ENCODE measurements around the gene VPS72. TPM values are rescaled to one million over a fixed set of nuclear protein-coding genes. Genes with fewer than 3 reads are reported as not detected.

VPS72 gene
- total and polyA plus RNA-seq, 2 of the 13 experiments (the other 11 are each of a cell fraction or from before 2014, with no cell fraction given): 33.7 to 34.5 TPM

DNA sequence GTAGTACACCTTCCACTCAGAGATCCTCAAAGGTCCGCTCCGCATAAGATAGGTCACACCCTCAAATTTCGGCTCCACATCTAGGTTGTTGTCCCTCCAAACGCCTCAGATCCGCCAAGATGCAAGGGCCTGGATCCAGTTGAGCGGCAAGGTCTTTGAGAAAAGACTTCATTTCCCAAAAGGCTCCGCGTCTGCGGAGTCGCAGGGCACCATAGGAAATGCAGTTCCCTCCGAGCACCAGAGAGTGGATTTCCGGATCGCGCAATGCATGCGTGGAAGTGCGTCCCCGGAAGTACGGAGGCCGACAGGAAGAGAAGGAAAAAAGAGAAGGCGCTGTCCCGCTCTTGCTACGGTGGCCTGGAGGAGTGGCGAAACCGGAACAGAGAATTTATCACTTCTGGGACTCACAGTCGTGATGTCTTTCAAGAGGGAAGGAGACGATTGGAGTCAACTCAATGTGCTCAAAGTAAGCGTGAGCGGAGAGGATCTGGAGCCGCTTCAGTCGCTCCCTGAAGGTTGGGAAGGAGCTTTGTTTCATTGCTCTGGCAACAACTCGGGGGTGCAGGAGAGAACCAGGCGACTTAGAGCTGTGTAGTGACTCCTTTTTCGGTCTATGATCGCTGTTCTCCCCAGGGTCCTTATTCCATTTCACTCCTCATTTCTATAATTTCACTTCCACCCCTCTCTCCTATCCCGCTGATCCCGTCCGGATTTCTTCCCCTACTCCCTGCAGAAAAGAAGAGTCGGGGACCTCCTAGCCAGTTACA lies 24.1 kb downstream of the VPS72 start, which contains the start of the genes LYSMD1 and SCNM1 (continued):
- TF ChIP-seq, protein P1, sequence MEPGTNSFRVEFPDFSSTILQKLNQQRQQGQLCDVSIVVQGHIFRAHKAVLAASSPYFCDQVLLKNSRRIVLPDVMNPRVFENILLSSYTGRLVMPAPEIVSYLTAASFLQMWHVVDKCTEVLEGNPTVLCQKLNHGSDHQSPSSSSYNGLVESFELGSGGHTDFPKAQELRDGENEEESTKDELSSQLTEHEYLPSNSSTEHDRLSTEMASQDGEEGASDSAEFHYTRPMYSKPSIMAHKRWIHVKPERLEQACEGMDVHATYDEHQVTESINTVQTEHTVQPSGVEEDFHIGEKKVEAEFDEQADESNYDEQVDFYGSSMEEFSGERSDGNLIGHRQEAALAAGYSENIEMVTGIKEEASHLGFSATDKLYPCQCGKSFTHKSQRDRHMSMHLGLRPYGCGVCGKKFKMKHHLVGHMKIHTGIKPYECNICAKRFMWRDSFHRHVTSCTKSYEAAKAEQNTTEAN (CRISPR knock-in tag; conservative IDR thresholded peaks at IDR 0.05): no peak
- peak; percentile 91 for TF ChIP-seq TARDBP (CRISPR knock-in tag; IDR thresholded peaks at IDR 0.05)
- peak; percentile 48; the same call in 1 of the 2 replicates for TF ChIP-seq ZNF558 (CRISPR knock-in tag; IDR thresholded peaks at IDR 0.05; ENCODE audit: borderline replicate concordance)
- TF ChIP-seq ZEB1 (IDR thresholded peaks at IDR 0.05; ENCODE audit: insufficient replicate concordance, low read depth): no peak
- TF ChIP-seq KAT2B (IDR thresholded peaks at IDR 0.05; ENCODE audit: borderline replicate concordance, low read depth, low read length): no peak
- 0 out of 2 replicates have a peak, but pooled peaks have one; percentile 14 for TF ChIP-seq FOXM1 (CRISPR knock-in tag; IDR thresholded peaks at IDR 0.05)
- no peak for TF ChIP-seq ZFAT (CRISPR knock-in tag; conservative IDR thresholded peaks at IDR 0.05)
- no peak for TF ChIP-seq MTF1 (CRISPR knock-in tag; IDR thresholded peaks at IDR 0.05)
- TF ChIP-seq ZNF343 (CRISPR knock-in tag; IDR thresholded peaks at IDR 0.05): peak; percentile 71; the same call in 1 of the 2 replicates
- no peak for TF ChIP-seq SMC3 (IDR thresholded peaks at IDR 0.05; ENCODE audit: low read length)
- TF ChIP-seq KMT2B (CRISPR knock-in tag; IDR thresholded peaks at IDR 0.05): peak; percentile 95
- TF ChIP-seq ZSCAN25 (CRISPR knock-in tag; IDR thresholded peaks at IDR 0.05): no peak
- TF ChIP-seq ZSCAN22 (CRISPR knock-in tag; IDR thresholded peaks at IDR 0.05): no peak
- 0 out of 2 replicates have a peak, but pooled peaks have one; percentile 3 for TF ChIP-seq STAG1 (CRISPR knock-in tag; IDR thresholded peaks at IDR 0.05)
- TF ChIP-seq ZNF136 (CRISPR knock-in tag; IDR thresholded peaks at IDR 0.05; ENCODE audit: low read depth): 0 out of 2 replicates have a peak, but pooled peaks have one; percentile 47
- peak; percentile 83; the same call in 1 of the 2 replicates for TF ChIP-seq ZNF124 (CRISPR knock-in tag; IDR thresholded peaks at IDR 0.05)
- TF ChIP-seq SP1 (IDR thresholded peaks at IDR 0.05): no peak
- peak; percentile 50 for TF ChIP-seq SP1 (CRISPR knock-in tag; IDR thresholded peaks at IDR 0.05)
- peak; percentile 67; the same call in 1 of the 2 replicates for TF ChIP-seq MAF1 (CRISPR knock-in tag; IDR thresholded peaks at IDR 0.05; ENCODE audit: borderline replicate concordance)
- TF ChIP-seq KAT7 (CRISPR knock-in tag; IDR thresholded peaks at IDR 0.05; ENCODE audit: borderline replicate concordance): no peak
- TF ChIP-seq CC2D1A (CRISPR knock-in tag; IDR thresholded peaks at IDR 0.05): no peak
- TF ChIP-seq RNF2 (conservative IDR thresholded peaks at IDR 0.05; ENCODE audit: low read depth): no peak
- TF ChIP-seq, protein P2, sequence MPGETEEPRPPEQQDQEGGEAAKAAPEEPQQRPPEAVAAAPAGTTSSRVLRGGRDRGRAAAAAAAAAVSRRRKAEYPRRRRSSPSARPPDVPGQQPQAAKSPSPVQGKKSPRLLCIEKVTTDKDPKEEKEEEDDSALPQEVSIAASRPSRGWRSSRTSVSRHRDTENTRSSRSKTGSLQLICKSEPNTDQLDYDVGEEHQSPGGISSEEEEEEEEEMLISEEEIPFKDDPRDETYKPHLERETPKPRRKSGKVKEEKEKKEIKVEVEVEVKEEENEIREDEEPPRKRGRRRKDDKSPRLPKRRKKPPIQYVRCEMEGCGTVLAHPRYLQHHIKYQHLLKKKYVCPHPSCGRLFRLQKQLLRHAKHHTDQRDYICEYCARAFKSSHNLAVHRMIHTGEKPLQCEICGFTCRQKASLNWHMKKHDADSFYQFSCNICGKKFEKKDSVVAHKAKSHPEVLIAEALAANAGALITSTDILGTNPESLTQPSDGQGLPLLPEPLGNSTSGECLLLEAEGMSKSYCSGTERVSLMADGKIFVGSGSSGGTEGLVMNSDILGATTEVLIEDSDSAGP (CRISPR knock-in tag; IDR thresholded peaks at IDR 0.05; ENCODE audit: borderline replicate concordance): peak; percentile 84; the same call in 1 of the 2 replicates
- TF ChIP-seq ZBTB44 (CRISPR knock-in tag; IDR thresholded peaks at IDR 0.05): no peak
- TF ChIP-seq, protein P3, sequence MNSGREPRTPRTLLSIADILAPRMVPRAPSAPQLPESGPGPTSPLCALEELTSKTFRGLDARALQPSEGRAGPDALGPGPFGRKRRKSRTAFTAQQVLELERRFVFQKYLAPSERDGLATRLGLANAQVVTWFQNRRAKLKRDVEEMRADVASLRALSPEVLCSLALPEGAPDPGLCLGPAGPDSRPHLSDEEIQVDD (CRISPR knock-in tag; IDR thresholded peaks at IDR 0.05; ENCODE audit: borderline replicate concordance): no peak

All from HepG2 (cell line).